GM23338 (cell line): ENCODE data around the gene KCNB1. TPM values are rescaled to one million over a fixed set of nuclear protein-coding genes. Genes with fewer than 3 reads are reported as not detected.

ENCODE experiments used
- ATAC-seq: fragments of 200-7000 bp; cut with Tn5 transposase; 3 replicates; pipeline ENCODE4 v1.9.1; 2020
- DNase-seq: peaks from one replicate; pipeline ENCODE4 v3.0.0-alpha.2; 2015; ENCODE audit warnings: low spot score
- H2AFZ ChIP-seq: fragments of 200-600 bp; sonication (generic); 2 replicates; pipeline ENCODE4 v1.8.0; 2016; ENCODE audit warnings: antibody characterized with exemption, mild to moderate bottlenecking, moderate library complexity
- H3F3A ChIP-seq: fragments of 200-600 bp; sonication (generic); replicated peaks from 2 replicates; pipeline ENCODE4 v1.8.0; 2017; ENCODE audit warnings: antibody characterized with exemption, mixed run types, low read depth
- H3K27ac ChIP-seq: fragments of 200-600 bp; sonication (generic); 2 replicates; pipeline ENCODE4 v1.6.1; 2016; ENCODE audit warnings: low read depth
- H3K27me3 ChIP-seq: fragments of 200-600 bp; sonication (generic); 2 replicates; pipeline ENCODE4 v1.8.0; 2016; ENCODE audit warnings: mild to moderate bottlenecking, mixed run types, moderate library complexity; ENCODE audit not compliant: insufficient read depth
- H3K36me3 ChIP-seq: fragments of 200-600 bp; sonication (generic); 2 replicates; pipeline ENCODE4 v1.8.0; 2016; ENCODE audit warnings: mild to moderate bottlenecking; ENCODE audit not compliant: insufficient read depth
- H3K4me1 ChIP-seq: fragments of 200-600 bp; sonication (generic); 2 replicates; pipeline ENCODE4 v1.8.0; 2016; ENCODE audit warnings: mild to moderate bottlenecking, moderate library complexity; ENCODE audit not compliant: insufficient read depth
- H3K4me2 ChIP-seq: fragments of 200-600 bp; sonication (generic); 2 replicates; pipeline ENCODE4 v1.7.1; 2017; ENCODE audit warnings: mixed run types
- H3K4me3 ChIP-seq: fragments of 200-600 bp; sonication (generic); 2 replicates; pipeline ENCODE4 v1.6.1; 2016; ENCODE audit warnings: mixed run types
- H3K79me2 ChIP-seq: fragments of 200-600 bp; sonication (generic); replicated peaks from 2 replicates; pipeline ENCODE4 v1.8.0; 2017; ENCODE audit warnings: mild to moderate bottlenecking; ENCODE audit not compliant: insufficient read depth
- H3K9me2 ChIP-seq: fragments of 200-600 bp; sonication (generic); 2 replicates; pipeline ENCODE4 v1.8.0; 2017; ENCODE audit not compliant: insufficient read depth
- H4K20me1 ChIP-seq: fragments of 200-600 bp; sonication (generic); replicated peaks from 2 replicates; pipeline ENCODE4 v1.8.0; 2017; ENCODE audit warnings: mild to moderate bottlenecking; ENCODE audit not compliant: insufficient read depth
- H3K27ac Mint-ChIP-seq: 2 replicates; pipeline ENCODE4 v1.8.0; 2020; ENCODE audit warnings: inconsistent platforms, mild to moderate bottlenecking, moderate library complexity, mixed read lengths
- H3K27me3 Mint-ChIP-seq: 3 replicates; pipeline ENCODE4 v1.8.0; 2022; ENCODE audit warnings: low read depth, mild to moderate bottlenecking, moderate library complexity, mixed read lengths, inconsistent platforms; ENCODE audit not compliant: insufficient read depth, poor library complexity
- H3K36me3 Mint-ChIP-seq: 3 replicates; pipeline ENCODE4 v1.8.0; 2021; ENCODE audit warnings: low read depth, mild to moderate bottlenecking, inconsistent platforms, moderate library complexity, mixed read lengths
- H3K4me1 Mint-ChIP-seq: 3 replicates; pipeline ENCODE4 v1.8.0; 2020; ENCODE audit warnings: mild to moderate bottlenecking, inconsistent platforms, mixed read lengths
- H3K4me3 Mint-ChIP-seq: 3 replicates; pipeline ENCODE4 v1.8.0; 2021; ENCODE audit warnings: moderate library complexity, mild to moderate bottlenecking, inconsistent platforms, mixed read lengths
- H3K9me3 Mint-ChIP-seq: 3 replicates; pipeline ENCODE4 v1.8.0; 2020; ENCODE audit warnings: moderate library complexity, mild to moderate bottlenecking, inconsistent platforms, mixed read lengths
- CREB1 ChIP-seq: fragments of 250-450 bp; sonication (Bioruptor Pico); IDR thresholded peaks from 2 replicates; pipeline ENCODE4 v1.5.0; 2020; ENCODE audit warnings: low read depth, mild to moderate bottlenecking, moderate library complexity
- ETS1 ChIP-seq: IDR thresholded peaks from 2 replicates; pipeline ENCODE4 v1.6.1; 2016; ENCODE audit warnings: antibody characterized with exemption
- EZH2 ChIP-seq: fragments of 200-600 bp; sonication (generic); IDR thresholded peaks from one replicate; pipeline ENCODE4 v1.8.0; 2017; ENCODE audit warnings: antibody characterized with exemption, mild to moderate bottlenecking, low read depth; ENCODE audit not compliant: unreplicated experiment
- EZH2phosphoT487 ChIP-seq: fragments of 200-600 bp; sonication (generic); IDR thresholded peaks from one replicate; pipeline ENCODE4 v1.8.1; 2018; ENCODE audit warnings: antibody characterized with exemption; ENCODE audit not compliant: unreplicated experiment
- JUNB ChIP-seq: IDR thresholded peaks from one replicate; pipeline ENCODE4 v1.6.1; 2016; ENCODE audit warnings: antibody characterized with exemption; ENCODE audit not compliant: unreplicated experiment
- NANOG ChIP-seq: IDR thresholded peaks from 2 replicates; pipeline ENCODE4 v1.6.1; 2016; ENCODE audit warnings: antibody characterized with exemption, borderline replicate concordance
- POLR2AphosphoS5 ChIP-seq: IDR thresholded peaks from 2 replicates; pipeline ENCODE4 v1.6.1; 2016; ENCODE audit warnings: antibody characterized with exemption, low read depth
- REST ChIP-seq: IDR thresholded peaks from one replicate; pipeline ENCODE4 v1.6.1; 2018; ENCODE audit warnings: antibody characterized with exemption; ENCODE audit not compliant: unreplicated experiment
- STAT1 ChIP-seq: IDR thresholded peaks from one replicate; pipeline ENCODE4 v1.6.1; 2016; ENCODE audit warnings: antibody characterized with exemption; ENCODE audit not compliant: unreplicated experiment
- ZNF114 ChIP-seq: fragments of 250-450 bp; sonication (Bioruptor Pico); IDR thresholded peaks from 2 replicates; pipeline ENCODE4 v1.5.0; 2020; ENCODE audit warnings: mild to moderate bottlenecking, moderate library complexity
- ZNF331 ChIP-seq: fragments of 250-450 bp; sonication (Bioruptor Pico); IDR thresholded peaks from 2 replicates; pipeline ENCODE4 v1.5.0; 2020; ENCODE audit warnings: low read depth, mild to moderate bottlenecking, moderate library complexity
- ZNF462 ChIP-seq: fragments of 250-450 bp; sonication (Bioruptor Pico); IDR thresholded peaks from 2 replicates; pipeline ENCODE4 v1.5.0; 2020; ENCODE audit warnings: mild to moderate bottlenecking, moderate library complexity
- polyA plus RNA-seq: library from polyadenylated mRNA; unstranded; fragments of >200 nt; fragmentation: Nextera tagmentation; extraction: Ambion mirVana; gene quantifications from 2 replicates; pipeline ENCODE4 v1.2.1, GENCODE V29; 2016
- total RNA-seq: library from RNA; depleted of rRNA; stranded (reverse); fragments of >200 nt; shearing (Covaris generic); gene quantifications from 2 replicates; pipeline ENCODE4 v1.2.3, GENCODE V29; 2014
- TF ChIP-seq, protein P1 (sequence below), 2 experiments: fragments of 200-600 bp in 1 of 2; sonication (generic) in 1 of 2; conservative IDR thresholded peaks; 2 replicates each; pipeline versions ENCODE4 v1.5.1 to v1.6.1; 2016 to 2017; ENCODE audit warnings: antibody characterized with exemption in 2 of 2, low read depth in 2 of 2, mild to moderate bottlenecking in 2 of 2, moderate library complexity in 1 of 2

The KCNB1 gene
- total and polyA plus RNA-seq, 2 experiments from 2014 or later: 0.28 to 0.29 TPM

- DNase-seq: no peak
- H2AFZ ChIP-seq: no peak overlapping the region
- no peaks in the 10 kb centered on the region for H3K9me2 ChIP-seq
- H3K4me1 ChIP-seq: no peaks in the 10 kb centered on the region
- no peaks in the 10 kb centered on the region for H3F3A ChIP-seq
- no peak overlapping the region for H3K27ac ChIP-seq
- no peak for ATAC-seq
- H3K4me1 Mint-ChIP-seq: peaks cover 5% of the 10 kb centered on the region; the same call in 2 of the 3 replicates
- no peaks in the 10 kb centered on the region for H3K27me3 ChIP-seq
- H3K4me2 ChIP-seq: no peak overlapping the region
- H3K27ac Mint-ChIP-seq: no peak overlapping the region
- no peaks in the 10 kb centered on the region for H3K9me3 Mint-ChIP-seq
- H4K20me1 ChIP-seq: no peaks in the 10 kb centered on the region
- no peak overlapping the region for H3K4me3 ChIP-seq
- H3K4me3 Mint-ChIP-seq: no peak overlapping the region
- no peaks in the 10 kb centered on the region for H3K36me3 Mint-ChIP-seq
- no peaks in the 10 kb centered on the region for H3K27me3 Mint-ChIP-seq
- no peaks in the 10 kb centered on the region for H3K36me3 ChIP-seq
- TF ChIP-seq STAT1 (no peak), ZNF462 (CRISPR knock-in tag) (no peak), EZH2 (no peak), ETS1 (no peak), EZH2phosphoT487 (no peak), ZNF114 (CRISPR knock-in tag) (no peak), NANOG (no peak), ZNF331 (CRISPR knock-in tag) (no peak), JUNB (no peak), CREB1 (CRISPR knock-in tag) (no peak), REST (no peak), POLR2AphosphoS5 (no peak)
- TF ChIP-seq, protein P1, sequence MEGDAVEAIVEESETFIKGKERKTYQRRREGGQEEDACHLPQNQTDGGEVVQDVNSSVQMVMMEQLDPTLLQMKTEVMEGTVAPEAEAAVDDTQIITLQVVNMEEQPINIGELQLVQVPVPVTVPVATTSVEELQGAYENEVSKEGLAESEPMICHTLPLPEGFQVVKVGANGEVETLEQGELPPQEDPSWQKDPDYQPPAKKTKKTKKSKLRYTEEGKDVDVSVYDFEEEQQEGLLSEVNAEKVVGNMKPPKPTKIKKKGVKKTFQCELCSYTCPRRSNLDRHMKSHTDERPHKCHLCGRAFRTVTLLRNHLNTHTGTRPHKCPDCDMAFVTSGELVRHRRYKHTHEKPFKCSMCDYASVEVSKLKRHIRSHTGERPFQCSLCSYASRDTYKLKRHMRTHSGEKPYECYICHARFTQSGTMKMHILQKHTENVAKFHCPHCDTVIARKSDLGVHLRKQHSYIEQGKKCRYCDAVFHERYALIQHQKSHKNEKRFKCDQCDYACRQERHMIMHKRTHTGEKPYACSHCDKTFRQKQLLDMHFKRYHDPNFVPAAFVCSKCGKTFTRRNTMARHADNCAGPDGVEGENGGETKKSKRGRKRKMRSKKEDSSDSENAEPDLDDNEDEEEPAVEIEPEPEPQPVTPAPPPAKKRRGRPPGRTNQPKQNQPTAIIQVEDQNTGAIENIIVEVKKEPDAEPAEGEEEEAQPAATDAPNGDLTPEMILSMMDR (conservative IDR thresholded peaks at IDR 0.05; ENCODE audit: low read depth in 2 of 2): no peak
- no peaks in the 10 kb centered on the region for H3K79me2 ChIP-seq
Observed at GRCh38 chr20:49464556-49464955, 17.9 kb downstream of the KCNB1 start.
